T-cell (primary cell): Measurements from ENCODE around the gene SYNJ1. TPM values are rescaled to one million over a fixed set of nuclear protein-coding genes. Genes with fewer than 3 reads are reported as not detected.

Experiments
- ATAC-seq, 4 experiments: fragments of 200-7000 bp in 3 of 4; fragments of 150-1000 bp in 1 of 4; cut with Tn5 transposase; replicated peaks in 1 of 4; 1 replicate in 3 of 4; 2 replicates in 1 of 4; pipeline ENCODE4 v1.10.0; 2021; ENCODE audit warnings: moderate library complexity in 3 of 4, mild to moderate bottlenecking in 2 of 4, moderate number of reproducible peaks in 1 of 4
- CTCF ChIA-PET, 2 donors: fragments of 300-600 bp; sonication (Branson Sonifier 250); formaldehyde crosslinking; loops; one replicate each; lab custom pipeline; 2022; ENCODE audit warnings: antibody characterized with exemption in 2 of 2; lab: Charles Lee
- POLR2A ChIA-PET, 2 donors: fragments of 300-600 bp; sonication (Branson Sonifier 250); formaldehyde crosslinking; loops; one replicate each; lab custom pipeline; 2022; ENCODE audit warnings: antibody characterized with exemption in 2 of 2; lab: Charles Lee
- DNase-seq, 35 experiments: peaks; one replicate each; pipeline versions ENCODE4 v3.0.0 to v3.0.0-alpha.2; 2013 to 2023
- H3K27ac ChIP-seq: one replicate; pipeline ENCODE4 v1.5.1; 2013; ENCODE audit warnings: low read length
- H3K27me3 ChIP-seq, 2 experiments: replicated peaks in 1 of 2; 1 replicate in 1 of 2; 2 replicates in 1 of 2; pipeline versions ENCODE4 v1.6.1 to v1.7.0; 2013; ENCODE audit warnings: low read length in 1 of 2, mixed read lengths in 1 of 2; ENCODE audit not compliant: control insufficient read depth in 2 of 2, insufficient read depth in 2 of 2; ENCODE audit errors: extremely low read depth in 1 of 2
- H3K36me3 ChIP-seq, 2 donors: 1 replicate in 1 of 2; 2 replicates in 1 of 2; pipeline versions ENCODE4 v1.6.1 to v1.7.0; 2013; ENCODE audit warnings: low read length in 1 of 2; ENCODE audit not compliant: control insufficient read depth in 2 of 2, insufficient read depth in 1 of 2; ENCODE audit errors: extremely low read depth in 1 of 2
- H3K4me1 ChIP-seq, 2 experiments: 1 replicate in 1 of 2; 2 replicates in 1 of 2; pipeline versions ENCODE4 v1.6.1 to v1.7.0; 2013; ENCODE audit warnings: low read length in 2 of 2, mixed read lengths in 1 of 2; ENCODE audit not compliant: insufficient read depth in 2 of 2, control insufficient read depth in 1 of 2; ENCODE audit errors: extremely low read depth in 1 of 2
- H3K4me3 ChIP-seq, 2 donors: 1 replicate in 1 of 2; 2 replicates in 1 of 2; pipeline versions ENCODE4 v1.5.1 to v1.7.0; 2013; ENCODE audit warnings: mild to moderate bottlenecking in 2 of 2, low read length in 1 of 2, moderate library complexity in 1 of 2; ENCODE audit not compliant: control insufficient read depth in 1 of 2; ENCODE audit errors: extremely low read depth in 1 of 2
- H3K9me3 ChIP-seq: 2 replicates; pipeline ENCODE4 v1.7.0; 2013
- H3K27ac Mint-ChIP-seq, 2 donors: one replicate each; pipeline ENCODE4 v1.8.0; 2020 to 2021; ENCODE audit warnings: mild to moderate bottlenecking in 2 of 2, mixed read lengths in 2 of 2
- H3K27me3 Mint-ChIP-seq, 2 donors: one replicate each; pipeline ENCODE4 v1.8.0; 2021 to 2022; ENCODE audit warnings: mixed read lengths in 2 of 2
- H3K36me3 Mint-ChIP-seq: one replicate; pipeline ENCODE4 v1.8.0; 2021; ENCODE audit warnings: mixed read lengths
- H3K4me1 Mint-ChIP-seq, 3 donors: one replicate each; pipeline ENCODE4 v1.8.0; 2020 to 2022; ENCODE audit warnings: mixed read lengths in 3 of 3, mild to moderate bottlenecking in 1 of 3
- H3K4me3 Mint-ChIP-seq, 3 donors: one replicate each; pipeline ENCODE4 v1.8.0; 2020 to 2022; ENCODE audit warnings: mild to moderate bottlenecking in 3 of 3, mixed read lengths in 3 of 3, moderate library complexity in 3 of 3
- H3K9me3 Mint-ChIP-seq, 3 donors: one replicate each; pipeline ENCODE4 v1.8.0; 2020 to 2022; ENCODE audit warnings: mixed read lengths in 3 of 3
- WGBS: methylation state at CpG from one replicate; pipeline ENCODE4 v1.1.5; 2013; ENCODE audit warnings: missing lambda C conversion rate; ENCODE audit not compliant: insufficient coverage; 5-methylcytosine and 5-hydroxymethylcytosine counted together
- total RNA-seq, 35 experiments: library from RNA in 6 of 35; stranded (reverse) in 6 of 35; fragments of 120-200 nt in 1 of 35; gene quantifications; one replicate each; pipeline versions ENCODE4 v1.2.1 to v1.2.4 and lab custom pipeline; 2013 to 2026

SYNJ1 gene
- total RNA-seq, 5 donors from 2014 or later (not counting 1 experiment from before 2014, with no cell fraction given), result 15.2 to 24.0 (median 20.3) TPM

- no peak overlapping the region for H3K4me3 Mint-ChIP-seq
- Histone ChIP-seq H3K4me3 (no peak overlapping the region), H3K4me1 (no peaks in the 10 kb centered on the region), H3K27me3 (peaks cover 0 to 21% of the 10 kb centered on the region in 2 experiments), H3K36me3 (no peaks in the 10 kb centered on the region), H3K9me3 (no peaks in the 10 kb centered on the region), H3K27ac (no peak overlapping the region)
- WGBS, result no CpG with 5 or more reads among the region's 8 CpGs
- no peaks in the 10 kb centered on the region for H3K36me3 Mint-ChIP-seq
- DNase-seq, result no peak
- CTCF ChIA-PET, result interaction anchor here in 1 of 2 donors (0.6 kb wide), 1 partner anchor 113 kb away, joined by 6 read pairs; no protein-coding TSS in a partner anchor
- no peak overlapping the region for H3K27ac Mint-ChIP-seq
- H3K27me3 Mint-ChIP-seq, result peaks cover 0 to 8% of the 10 kb centered on the region in 2 donors
- POLR2A ChIA-PET, result no interaction called here
- no peak for ATAC-seq
- no peaks in the 10 kb centered on the region for H3K9me3 Mint-ChIP-seq
- no peaks in the 10 kb centered on the region for H3K4me1 Mint-ChIP-seq
These were observed 143.3 kb downstream of the SYNJ1 start for GRCh38 chr21:32584472-32584871.

DNA sequence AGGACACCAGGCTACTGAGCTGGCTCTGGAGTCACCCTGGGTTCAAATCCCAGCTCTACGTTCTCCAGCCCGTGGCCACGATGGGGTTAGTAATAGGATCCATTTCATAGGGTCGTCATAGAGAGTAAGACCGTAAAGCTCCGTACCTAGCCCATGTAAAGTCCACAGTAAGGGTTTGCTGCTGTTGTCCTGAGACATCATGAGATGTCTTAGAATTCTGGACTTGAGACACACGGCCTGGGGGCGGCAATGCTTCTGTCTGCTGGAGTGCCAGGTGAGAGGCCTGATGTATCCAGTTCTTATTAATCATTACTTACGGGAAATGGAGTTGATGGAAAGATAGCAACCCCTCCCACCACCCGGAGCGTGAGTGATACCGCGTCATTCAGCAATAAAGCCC is 146.1 kb downstream of the SYNJ1 start:
- no peak overlapping the region for H3K4me3 Mint-ChIP-seq
- ChIA-PET POLR2A (interaction anchor here in 1 of 2 donors (0.6 kb wide), 1 partner anchor 197 kb away, joined by 3 read pairs; no protein-coding TSS in a partner anchor), CTCF (no interaction called here)
- 92% methylated on average over 5 of the region's 13 CpGs for WGBS
- H3K36me3 ChIP-seq, result no peaks in the 10 kb centered on the region
- H3K27me3 Mint-ChIP-seq, result peaks cover 0 to 6% of the 10 kb centered on the region in 2 donors
- H3K4me3 ChIP-seq, result no peak overlapping the region
- H3K27ac ChIP-seq, result no peak overlapping the region
- no peak overlapping the region for H3K27ac Mint-ChIP-seq
- peaks cover 0 to 21% of the 10 kb centered on the region in 2 experiments for H3K27me3 ChIP-seq
- H3K36me3 Mint-ChIP-seq, result no peaks in the 10 kb centered on the region
- H3K9me3 ChIP-seq, result no peaks in the 10 kb centered on the region
- DNase-seq (no peak), ATAC-seq (no peak)
- H3K4me1 ChIP-seq, result peaks cover 0 to 4% of the 10 kb centered on the region in 2 experiments
- no peaks in the 10 kb centered on the region for H3K9me3 Mint-ChIP-seq
- H3K4me1 Mint-ChIP-seq, result no peaks in the 10 kb centered on the region

GRCh38 chr21:32580949-32581348 is 146.9 kb downstream of the SYNJ1 start:
- Mint-ChIP-seq H3K4me3 (no peak overlapping the region), H3K4me1 (no peaks in the 10 kb centered on the region)

More at GRCh38 chr21:32580949-32581348, 146.9 kb downstream of the SYNJ1 start:
- CTCF ChIA-PET, result no interaction called here
- H3K27me3 ChIP-seq, result peaks cover 0 to 21% of the 10 kb centered on the region in 2 experiments
- H3K4me3 ChIP-seq, result no peak overlapping the region
- H3K27ac Mint-ChIP-seq, result no peak overlapping the region
- peaks cover 0 to 6% of the 10 kb centered on the region in 2 donors for H3K27me3 Mint-ChIP-seq
- peaks cover 0 to 4% of the 10 kb centered on the region in 2 experiments for H3K4me1 ChIP-seq
- H3K9me3 ChIP-seq, result no peaks in the 10 kb centered on the region
- 87% methylated on average over 13 of the region's 13 CpGs for WGBS
- H3K36me3 Mint-ChIP-seq, result no peaks in the 10 kb centered on the region
- POLR2A ChIA-PET, result no interaction called here
- no peaks in the 10 kb centered on the region for H3K36me3 ChIP-seq
- H3K27ac ChIP-seq, result no peak overlapping the region
- ATAC-seq (no peak), DNase-seq (no peak)
- H3K9me3 Mint-ChIP-seq, result no peaks in the 10 kb centered on the region

Other genes with a start within 250 kb of the SYNJ1 start
- gene TCP10L, start 142.5 kb downstream of the SYNJ1 start, total RNA-seq, result under 1 TPM in 4 of 5 donors, not detected in 1; 0.19 to 0.73 (median 0.39) TPM
- gene CFAP298, start 115.6 kb downstream of the SYNJ1 start, total RNA-seq, result 10 to 100 TPM; 19.5 to 36.8 (median 32.1) TPM
- 10 to 100 TPM; 54.0 to 66.2 (median 58.2) TPM for gene PAXBP1, start 43.7 kb upstream of the SYNJ1 start, total RNA-seq